Right hindlimb (tissue), 1 donor: ENCODE measurements around the gene FAM193A.
"Not testable (repeated sequence)": the region's sequence is repeated elsewhere in the genome, so short reads cannot be mapped to it uniquely, and the experiment has no call there.

ENCODE experiments used
- DNase-seq: peaks from one replicate; pipeline ENCODE4 v3.0.0-alpha.2; 2018

The FAM193A gene

DNA sequence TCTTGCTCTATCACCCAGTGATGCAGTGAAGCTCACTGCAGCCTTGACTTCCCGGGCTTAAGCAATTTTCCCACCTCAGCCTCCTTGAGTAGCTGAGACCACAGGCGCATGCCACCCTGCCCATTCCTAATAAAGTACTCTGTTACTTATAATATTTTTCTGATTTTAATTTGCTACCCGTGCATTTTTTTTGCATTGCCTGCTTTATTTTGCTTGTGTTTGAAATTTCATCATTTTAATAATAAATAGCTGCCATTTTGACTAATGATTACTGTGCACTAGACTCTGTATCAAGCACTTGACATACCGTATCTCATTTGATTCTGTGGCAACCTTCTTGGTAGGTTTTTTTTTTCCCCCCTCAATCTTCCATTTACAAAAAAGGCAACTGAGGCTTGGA is 41.7 kb downstream of the FAM193A start:
- no peak for DNase-seq

DNA sequence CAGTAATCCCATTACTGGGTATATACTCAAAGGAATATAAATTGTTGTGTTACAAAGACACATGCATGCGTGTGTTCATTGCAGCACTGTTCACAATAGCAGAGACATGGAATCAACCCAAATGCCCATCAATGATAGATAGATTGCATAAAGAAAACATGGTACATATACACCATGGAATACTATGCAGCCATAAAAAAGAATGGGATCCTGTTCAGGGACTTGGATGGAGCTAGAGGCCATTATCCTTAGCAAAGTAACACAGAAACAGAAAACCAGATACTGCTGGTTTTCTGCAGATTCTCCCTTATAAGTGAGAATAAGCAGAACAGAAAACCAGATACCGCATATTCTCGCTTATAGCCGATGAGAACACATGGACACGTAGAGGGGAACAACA is 43.5 kb downstream of the FAM193A start:
- no peak for DNase-seq

DNA sequence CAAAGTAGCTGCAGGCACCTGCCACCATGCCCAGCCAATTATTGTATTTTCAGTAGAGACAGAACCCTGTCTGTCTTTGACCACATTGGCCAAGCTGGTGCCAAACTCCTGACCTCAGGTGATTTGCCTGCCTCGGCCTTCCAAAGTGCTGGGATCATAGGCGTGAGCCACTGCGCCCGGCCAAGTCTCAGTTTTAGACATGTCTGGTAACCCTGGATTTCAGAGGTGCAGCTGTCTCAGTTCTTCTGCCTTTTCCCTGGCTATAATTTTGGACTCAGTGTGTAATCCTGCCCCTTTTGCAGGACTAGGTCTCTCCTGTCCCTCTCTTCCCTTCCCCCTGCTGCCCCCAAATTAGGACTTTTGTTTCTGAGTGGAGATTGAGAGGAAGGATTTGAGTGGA is 46.6 kb downstream of the FAM193A start:
- DNase-seq, result no peak

DNA sequence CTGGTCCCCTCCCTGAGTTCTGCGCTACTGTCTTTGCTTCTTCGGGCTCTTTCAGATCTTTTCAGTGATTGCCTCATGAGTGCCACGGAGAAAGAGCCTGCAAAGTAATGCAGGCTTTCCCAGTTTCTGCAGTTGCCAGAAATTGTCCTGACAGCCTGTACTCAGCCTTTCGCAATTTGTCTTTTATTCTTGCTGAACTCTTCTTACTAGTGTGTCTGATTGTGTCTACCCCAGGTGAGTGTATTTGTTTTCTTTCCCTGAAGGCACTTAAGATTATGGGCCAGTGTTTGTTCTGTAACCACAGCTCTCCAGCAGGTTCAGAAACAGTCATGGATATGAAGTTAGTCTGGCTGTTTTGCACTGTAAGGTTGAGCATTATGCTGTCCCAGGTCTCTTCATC is 47.1 kb downstream of the FAM193A start:
- no peak for DNase-seq

DNA sequence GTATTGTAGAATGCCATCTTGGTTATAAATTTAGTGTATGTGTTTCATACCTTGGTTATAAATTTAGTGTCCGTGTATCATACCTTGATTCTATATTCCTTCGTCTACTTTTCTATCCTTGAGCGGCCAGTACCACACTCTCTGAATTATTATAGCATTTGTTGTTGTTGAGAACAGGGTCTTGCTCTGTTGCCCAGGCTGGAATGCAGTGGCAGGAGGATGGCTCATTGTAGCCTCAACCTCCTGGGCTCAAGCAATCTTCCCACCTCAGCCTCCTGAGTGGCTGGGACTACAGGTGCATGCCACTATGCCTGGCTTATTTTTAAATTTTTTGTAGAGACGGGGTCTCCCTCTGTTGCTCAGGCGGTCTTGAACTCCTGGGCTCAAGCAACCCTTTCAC is 50.1 kb downstream of the FAM193A start:
- no peak for DNase-seq

DNA sequence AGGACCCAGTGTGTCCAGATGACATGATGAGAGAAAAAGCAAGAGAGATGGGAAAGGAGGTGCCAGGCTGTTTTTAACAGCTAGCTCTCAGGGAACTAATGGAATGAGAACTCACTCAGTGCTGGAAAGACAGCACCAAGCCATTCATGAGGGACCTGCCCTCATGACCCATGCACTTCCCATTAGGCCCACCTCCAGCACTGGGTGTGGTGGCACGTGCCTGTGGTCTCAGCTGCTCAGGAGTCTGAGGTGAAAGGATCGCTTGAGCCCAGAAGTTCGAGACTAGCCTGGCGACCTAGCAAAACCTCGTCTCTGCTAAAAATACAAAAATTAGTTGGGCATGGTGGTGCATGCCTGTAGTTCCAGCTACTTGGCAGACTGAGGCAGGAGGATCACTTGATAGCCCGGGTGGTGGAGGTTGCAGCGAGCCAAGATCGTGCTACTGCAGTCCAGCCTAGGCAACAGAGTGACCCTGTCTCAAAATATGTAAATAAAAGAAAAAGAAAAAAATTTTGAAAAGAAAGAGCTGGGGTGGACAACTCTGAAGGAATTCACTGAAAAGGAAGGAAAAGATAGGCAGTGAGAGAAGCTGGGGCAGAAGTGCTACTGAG is 50.9 kb downstream of the FAM193A start:
- no peak for DNase-seq

DNA sequence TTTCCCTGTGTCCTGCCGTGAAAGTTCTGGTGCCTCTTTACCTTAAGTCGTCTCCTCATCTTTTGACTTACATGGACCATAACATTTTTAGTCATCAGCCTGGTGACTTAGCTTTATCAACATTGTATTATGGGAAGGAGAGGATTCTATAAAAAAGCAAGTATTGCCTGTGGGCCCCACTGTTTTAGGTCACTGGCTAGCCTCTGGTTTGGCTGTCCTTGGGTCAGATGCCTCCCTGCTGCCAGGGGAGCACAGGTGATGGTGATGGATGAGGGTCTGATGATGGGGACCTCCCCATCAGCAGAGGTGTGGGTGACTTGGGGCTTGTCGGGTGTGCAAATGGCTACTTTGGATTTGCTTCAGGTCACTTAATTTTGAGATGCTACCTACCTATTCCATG is 51.8 kb downstream of the FAM193A start:
- DNase-seq, result no peak

DNA sequence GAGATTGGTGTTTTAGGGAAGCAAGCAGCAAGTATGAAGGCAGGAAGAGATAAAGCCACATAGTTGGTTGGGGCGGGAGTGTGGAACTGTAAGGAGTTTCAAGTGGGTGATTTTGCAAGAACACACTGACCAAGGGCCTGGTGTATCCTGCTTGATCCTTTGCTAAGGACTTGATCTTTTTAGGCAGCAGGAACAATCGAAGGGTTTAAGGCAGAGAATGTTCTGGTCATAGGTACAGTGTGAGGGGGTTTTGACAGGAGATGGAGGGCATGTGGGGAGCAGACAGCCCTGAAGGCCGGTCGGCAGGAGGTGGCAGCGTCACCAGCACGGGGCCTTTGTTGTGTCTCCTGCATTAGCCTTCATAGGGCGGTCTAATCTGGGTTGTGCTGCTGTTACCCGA is 54.7 kb downstream of the FAM193A start:
- DNase-seq, result no peak

DNA sequence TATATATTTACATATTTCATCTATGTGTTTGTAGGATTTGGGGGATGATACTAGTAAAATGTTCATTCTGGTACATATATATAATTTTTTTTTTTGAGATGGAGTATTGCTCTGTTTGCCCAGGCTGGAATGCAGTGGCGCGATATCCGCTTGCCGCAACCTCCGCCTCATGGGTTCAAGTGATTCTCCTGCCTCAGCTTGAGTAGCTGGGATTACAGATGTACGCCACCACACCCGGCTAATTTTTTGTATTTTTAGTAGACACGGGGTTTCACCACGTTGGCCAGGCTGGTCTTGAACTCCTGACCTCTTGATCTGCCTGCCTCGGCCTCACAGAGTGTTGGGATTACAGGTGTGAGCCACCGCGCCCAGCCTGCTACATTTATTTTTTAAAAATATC is 55.6 kb downstream of the FAM193A start:
- not testable (repeated sequence) for DNase-seq

DNA sequence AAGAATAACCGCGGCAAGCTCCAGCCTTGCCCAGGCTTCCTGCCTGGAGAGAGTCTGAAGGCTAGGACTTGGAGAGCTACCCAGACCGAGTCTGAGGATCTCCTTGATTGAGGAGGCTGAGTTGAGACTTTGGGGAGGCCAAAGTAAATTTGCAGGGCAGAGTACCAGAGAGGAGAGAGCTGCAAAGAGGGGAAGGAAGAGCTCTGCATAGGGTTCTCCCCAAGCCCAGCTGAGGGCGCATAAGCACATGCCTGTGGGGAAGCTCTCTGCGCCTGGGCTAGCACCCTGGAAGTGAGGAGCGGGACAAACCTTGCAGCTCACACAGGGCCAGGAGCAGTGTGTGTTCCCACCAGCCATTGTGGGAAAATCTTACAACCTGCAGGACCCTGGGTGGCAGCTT is 56.1 kb downstream of the FAM193A start:
- DNase-seq, result no peak

DNA sequence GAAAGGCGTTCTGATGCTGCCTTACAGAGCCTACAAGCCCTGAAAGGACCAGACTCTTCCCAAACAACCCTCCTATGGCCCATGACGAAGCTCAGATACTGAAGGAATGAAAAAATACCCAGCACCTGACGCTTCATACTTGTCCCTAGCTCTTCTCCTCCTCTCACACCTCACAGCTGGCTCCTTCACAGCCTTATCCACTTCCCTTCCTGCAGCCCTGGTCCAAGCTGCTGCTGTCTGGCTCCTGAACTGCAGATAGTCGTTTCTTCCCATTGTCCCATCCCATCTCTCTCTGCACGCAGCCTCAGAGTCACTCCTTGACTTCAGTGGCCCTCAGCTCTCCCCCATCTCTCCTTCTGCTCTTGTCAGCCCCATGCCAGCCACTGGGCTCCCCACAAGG is 56.6 kb downstream of the FAM193A start:
- no peak for DNase-seq

DNA sequence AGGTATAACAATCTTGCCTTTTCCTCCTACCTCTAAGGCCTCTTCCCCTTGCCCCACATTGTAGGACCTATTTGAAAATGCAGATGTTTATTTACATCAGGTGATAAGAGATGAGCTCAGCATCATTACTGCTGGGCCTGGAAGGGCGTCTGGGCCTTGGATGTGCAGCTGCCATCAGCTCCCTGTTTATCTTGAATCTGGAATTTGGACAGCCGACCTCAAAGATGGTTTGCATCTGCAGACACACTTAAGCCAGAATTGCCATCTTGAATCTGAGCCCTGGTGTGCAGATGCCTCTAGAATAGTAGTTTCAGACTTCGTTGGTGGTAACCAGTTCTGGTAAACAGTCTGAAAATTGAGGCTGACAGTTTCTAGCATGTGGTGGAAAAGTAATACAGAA is 59.0 kb downstream of the FAM193A start:
- DNase-seq, result no peak

DNA sequence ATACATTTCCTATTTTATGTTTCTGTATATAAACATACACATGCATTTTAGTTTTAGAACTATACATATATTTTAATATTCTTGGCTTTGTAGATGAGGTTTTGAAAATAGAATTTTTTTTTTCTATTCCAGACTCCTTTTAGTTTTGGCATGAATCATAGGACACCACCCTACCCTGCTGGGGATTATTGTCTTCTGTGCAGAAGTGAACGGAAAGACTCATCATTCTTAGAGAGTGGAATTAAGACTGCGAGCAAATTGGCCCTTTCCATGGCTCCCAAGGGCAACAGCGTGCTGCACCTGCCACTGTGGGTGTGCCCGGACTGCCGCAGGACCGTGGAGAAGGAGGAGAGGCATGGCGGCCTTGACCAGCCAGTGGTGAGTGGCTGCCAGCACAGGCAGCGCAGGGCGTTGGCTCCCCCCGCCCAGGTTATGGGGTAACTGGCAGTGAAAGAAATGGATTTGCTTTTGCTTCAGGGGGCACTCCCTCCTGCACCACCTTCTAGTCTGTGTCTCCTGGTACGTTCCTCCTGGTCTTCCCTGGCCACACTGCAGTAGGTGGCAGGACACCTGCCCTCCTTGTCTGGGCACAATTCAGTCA is 59.6 kb downstream of the FAM193A start:
- no peak for DNase-seq

DNA sequence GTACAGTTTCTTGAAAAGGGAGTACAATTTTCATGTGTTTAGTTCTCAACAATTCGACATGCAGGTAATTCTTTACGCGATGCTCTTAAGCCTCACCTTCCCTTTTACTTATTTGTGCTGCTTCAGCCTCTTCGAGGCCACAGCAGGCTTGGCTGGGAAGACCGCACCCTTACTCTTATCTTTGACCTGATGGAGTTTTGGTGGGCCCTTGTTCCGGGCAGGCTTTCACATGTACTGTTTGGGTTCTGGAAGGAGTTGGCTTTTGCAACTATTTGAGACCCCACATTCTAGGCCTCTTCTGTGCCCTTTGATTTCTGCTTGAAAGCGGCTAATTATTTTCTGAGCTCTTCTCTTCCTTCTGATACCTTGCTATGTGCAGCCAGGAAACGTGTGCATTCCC is 60.2 kb downstream of the FAM193A start:
- DNase-seq, result no peak

DNA sequence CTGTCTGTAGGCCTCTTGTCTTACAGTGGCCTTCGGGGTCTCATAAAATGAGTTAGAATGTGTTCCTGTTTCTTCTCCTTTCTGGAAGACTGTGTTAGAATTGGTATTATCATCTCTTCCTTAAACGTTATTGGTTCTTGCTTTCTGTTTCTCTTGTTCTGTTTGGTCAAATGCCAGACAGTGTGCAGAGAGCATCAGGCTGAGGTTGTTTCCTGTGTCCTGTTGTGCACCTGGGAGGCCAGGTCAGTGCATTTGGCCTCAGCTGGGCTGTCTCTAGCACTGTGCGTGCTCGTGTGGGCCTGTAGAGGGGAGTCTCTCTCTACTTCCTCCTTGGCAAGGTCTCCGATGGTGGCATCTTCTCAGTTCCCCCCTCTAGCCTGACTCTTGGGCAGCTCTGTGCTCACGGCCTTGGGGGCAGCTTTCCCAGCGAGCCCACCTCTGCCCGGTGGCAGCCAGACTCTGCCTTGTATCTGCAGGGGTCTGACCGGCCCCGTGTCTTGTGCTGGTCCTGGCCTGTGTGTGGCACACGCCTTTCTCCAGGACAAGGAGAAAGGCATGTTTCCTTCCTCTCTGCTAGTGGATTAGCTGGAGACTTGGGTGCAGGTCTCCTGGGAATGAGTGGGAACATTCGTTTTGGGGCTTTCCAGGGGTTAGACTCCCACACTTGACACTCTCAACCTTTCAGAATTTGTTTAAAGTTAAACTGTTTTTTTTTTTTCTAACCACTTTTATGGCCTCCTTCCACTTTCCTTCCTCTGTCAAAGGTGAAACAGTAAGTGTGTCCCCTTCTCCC is 62.3 kb downstream of the FAM193A start:
- DNase-seq, result peak; percentile 38

DNA sequence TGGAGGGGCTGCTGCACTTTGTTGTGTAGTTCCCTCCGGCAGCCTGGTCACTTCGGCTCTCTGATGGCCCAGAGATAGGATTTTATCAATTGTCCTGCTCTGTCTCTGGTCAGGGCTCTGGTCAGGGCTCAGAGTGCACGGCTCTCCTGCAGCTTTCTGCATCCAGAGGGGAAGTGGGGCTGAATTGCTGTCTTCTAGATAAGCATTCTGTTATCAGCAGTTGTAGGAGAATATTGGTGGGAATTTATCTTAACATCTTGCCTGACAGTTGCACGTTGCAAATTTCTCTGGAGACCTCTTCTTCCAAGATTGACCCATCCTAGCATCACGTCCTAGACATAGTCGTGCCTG is 62.8 kb downstream of the FAM193A start:
- no peak for DNase-seq

DNA sequence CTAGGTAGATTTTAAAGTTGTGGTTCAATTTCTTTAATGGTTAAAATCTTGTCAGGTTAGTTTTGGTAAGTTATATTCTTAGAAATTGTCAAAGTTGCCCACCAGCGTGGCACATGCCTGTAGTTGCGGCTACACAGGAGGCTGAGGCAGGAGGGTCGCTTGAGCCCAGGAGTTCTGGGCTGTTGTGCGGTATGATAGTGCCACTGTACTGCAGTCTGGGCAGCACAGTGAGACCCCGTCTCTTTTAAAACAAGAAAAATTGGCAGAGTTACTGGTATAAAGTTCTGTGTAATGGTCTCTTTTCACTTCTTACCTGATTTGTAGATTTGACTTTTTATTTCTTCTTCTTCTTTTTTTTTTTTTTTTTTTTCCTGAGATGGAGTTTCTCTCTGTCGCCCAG is 64.4 kb downstream of the FAM193A start:
- no peak for DNase-seq

DNA sequence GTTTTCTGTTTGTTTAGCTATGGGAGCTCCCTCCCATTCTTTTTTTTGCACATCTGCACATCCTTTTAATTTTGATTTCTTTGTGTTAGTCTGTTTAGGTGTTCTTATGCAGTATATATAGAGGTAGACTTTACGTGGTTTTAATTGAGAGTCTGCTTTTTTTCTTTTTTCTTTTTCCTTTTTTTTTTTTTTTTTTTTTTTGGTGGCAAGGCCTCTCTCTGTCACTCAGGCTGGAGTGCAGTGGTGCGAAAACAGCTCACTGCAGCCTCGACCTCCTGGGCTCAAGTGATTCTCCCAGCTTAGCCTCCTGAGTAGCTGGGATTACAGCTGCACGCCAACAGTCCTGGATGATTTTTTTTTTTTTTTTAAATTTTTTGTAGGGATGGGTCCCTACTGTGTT is 68.2 kb downstream of the FAM193A start:
- DNase-seq, result no peak

DNA sequence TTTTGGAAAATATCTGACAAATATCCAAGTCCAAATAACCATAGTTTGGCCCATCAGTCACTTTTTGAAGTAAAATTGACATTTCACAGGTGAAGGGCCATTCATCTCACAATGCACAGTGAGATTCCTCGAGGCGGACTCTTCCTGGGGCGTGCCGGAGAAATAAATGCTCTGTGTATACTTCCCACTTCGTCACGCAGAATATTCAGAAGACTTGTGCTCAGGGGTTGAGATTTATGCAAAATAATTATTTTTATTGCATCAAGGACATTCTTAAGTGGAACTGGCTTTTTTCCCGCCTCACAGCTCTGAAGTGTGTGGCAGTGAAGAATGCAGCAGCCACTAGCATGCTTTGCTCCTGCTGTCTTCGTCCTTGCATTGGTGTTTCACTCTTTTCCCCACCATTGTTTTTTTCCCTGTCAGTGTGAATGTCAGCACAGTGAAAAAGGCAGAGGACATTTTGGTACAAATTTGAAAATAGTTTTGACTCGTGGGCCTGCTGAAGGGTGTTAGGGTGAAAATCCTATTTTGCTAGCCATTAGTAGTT is 70.6 kb downstream of the FAM193A start:
- no peak for DNase-seq

DNA sequence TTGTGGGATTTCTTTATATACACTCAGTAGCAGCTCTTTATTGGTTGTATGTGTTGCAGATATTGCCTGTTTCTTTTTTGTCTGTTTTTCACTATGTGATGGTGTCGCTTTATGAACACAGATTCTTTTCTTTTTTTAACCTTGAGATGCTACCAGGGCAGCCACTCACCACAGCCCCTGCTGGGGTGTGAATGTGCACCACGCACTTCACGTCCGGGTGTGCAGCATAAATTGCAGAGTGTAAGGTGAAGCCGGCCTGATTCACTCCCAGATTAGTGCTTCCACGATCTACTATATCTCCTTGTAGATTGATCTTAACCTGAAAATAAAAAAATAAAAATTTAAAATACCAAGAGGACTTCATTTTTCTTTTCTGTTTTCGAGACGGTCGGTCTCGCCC is 71.4 kb downstream of the FAM193A start:
- no peak for DNase-seq

DNA sequence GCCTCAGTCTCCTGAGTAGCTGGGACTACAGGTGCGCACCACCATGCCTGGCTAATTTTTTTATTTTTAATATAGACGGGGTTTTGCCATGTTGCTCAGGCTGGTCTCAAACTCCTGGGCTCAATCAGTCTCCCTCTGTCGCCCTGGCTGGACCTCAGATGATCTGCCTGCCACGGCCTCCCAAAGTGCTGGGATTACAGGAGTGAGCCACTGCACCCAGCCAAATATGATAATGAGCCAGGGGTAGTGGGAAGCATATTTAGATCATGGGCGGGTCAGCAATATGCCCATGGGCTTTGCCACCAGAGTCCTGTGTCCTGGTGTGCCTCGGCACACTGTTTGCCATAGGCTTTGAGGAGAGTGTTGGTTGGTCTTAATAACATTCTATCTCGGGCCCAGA is 71.8 kb downstream of the FAM193A start:
- DNase-seq, result no peak

DNA sequence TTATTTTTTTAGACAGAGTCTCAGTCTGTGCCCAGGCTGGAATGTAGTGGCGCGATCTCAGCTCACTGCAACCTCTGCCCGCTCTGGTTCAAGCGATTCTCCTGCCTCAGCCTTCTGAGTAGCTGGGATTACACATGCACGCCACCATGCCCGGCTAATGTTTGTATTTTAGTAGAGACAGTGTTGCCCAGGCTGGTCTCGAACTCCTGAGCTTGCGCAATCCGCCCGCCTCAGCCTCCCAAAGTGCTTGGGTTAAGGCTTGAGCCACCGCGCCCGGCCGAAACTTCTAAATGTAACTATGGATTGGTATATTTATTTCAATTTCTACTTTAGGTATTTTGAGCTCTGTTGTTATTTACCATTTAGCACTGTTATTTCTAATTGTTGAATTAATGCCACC is 79.4 kb downstream of the FAM193A start:
- no peak for DNase-seq

DNA sequence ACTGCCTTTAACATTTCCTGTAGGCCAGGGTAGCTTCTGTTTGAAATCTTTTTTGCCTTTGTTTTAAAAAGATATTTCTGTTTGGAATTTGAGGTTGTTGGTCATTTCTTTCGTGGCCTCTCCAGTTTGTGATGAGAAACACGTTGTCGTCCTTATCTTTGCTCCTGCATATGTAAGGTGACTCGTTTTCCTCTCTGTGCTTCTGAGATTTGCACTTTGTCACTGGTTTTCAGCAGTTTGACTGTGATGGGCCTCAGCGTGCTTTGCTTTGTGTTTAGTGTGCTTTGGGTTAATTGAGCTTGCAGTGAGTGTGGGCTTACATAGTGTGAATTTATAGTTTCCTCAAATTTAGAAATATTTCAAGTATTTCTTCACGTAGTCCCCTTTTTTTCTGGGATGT is 81.5 kb downstream of the FAM193A start:
- no peak for DNase-seq

DNA sequence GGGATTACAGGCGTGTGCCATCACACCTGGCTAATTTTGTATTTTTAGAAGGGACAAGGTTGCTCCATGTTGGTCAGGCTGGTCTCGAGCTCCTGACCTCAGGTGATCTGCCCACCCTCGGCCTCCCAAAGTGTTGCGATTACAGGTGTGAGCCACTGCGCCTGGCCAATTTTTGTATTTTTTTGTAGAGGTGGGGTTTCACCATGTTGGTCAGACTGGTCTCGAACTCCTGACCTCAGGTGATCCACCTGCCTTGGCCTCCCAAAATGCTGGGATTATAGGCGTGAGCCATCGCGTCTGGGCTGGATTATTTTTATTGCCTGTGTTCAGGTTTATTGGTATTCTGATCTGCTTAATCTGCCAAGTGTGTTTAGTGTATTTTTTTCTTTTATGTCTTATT is 82.3 kb downstream of the FAM193A start:
- DNase-seq, result not testable (repeated sequence)
